Endothelial cell of umbilical vein (primary cell): ENCODE measurements around the gene FAM32A. TPM values are rescaled to one million over a fixed set of nuclear protein-coding genes. Genes with fewer than 3 reads are reported as not detected.

Experiments
- BruUV-seq: library from RNA; stranded (reverse); fragments of 400-500 nt; replicated peaks from 2 replicates; lab custom pipeline; 2021; lab: Mats Ljungman, UMichigan
- CTCF ChIA-PET: fragments of 300-600, 350-600 bp; sonication (Branson Sonifier 250); formaldehyde crosslinking; loops from one replicate; lab custom pipeline; 2021; ENCODE audit warnings: antibody characterized with exemption, inconsistent platforms; lab: Charles Lee
- POLR2A ChIA-PET: fragments of 300-600, 350-600 bp; sonication (Branson Sonifier 250); formaldehyde crosslinking; loops from one replicate; lab custom pipeline; 2021; ENCODE audit warnings: antibody characterized with exemption, inconsistent platforms; lab: Charles Lee
- DNase-seq: peaks from one replicate; pipeline ENCODE4 v3.0.0-alpha.2; 2011; ENCODE audit warnings: low read depth, low spot score
- FAIRE-seq: peaks from 2 replicates; lab custom pipeline; 2011; peaks lifted over from hg19 to GRCh38; lab: Jason Lieb, UNC
- H2AFZ ChIP-seq: 2 replicates; pipeline ENCODE4 v1.6.0; 2012; ENCODE audit warnings: low read depth, low read length, control low read depth, inconsistent platforms
- H3K27ac ChIP-seq: 2 replicates; pipeline ENCODE4 v1.5.1; 2011; ENCODE audit warnings: low read depth, mild to moderate bottlenecking, control low read depth, low read length, moderate library complexity; ENCODE audit not compliant: insufficient read depth
- H3K27me3 ChIP-seq, 2 experiments: 2 replicates each; pipeline versions ENCODE4 v1.6.0 to v1.6.1; 2011; ENCODE audit warnings: low read length in 2 of 2, mixed read lengths in 1 of 2; ENCODE audit not compliant: control insufficient read depth in 2 of 2, insufficient read depth in 2 of 2
- H3K36me3 ChIP-seq, 2 experiments: 2 replicates in 1 of 2; 3 replicates in 1 of 2; pipeline ENCODE4 v1.5.1; 2011; ENCODE audit warnings: low read length in 2 of 2, mild to moderate bottlenecking in 1 of 2, moderate library complexity in 1 of 2; ENCODE audit not compliant: control insufficient read depth in 2 of 2, insufficient read depth in 2 of 2; ENCODE audit errors: extremely low read depth in 1 of 2
- H3K4me1 ChIP-seq: 3 replicates; pipeline ENCODE4 v1.5.1; 2011; ENCODE audit warnings: mild to moderate bottlenecking, low read length; ENCODE audit not compliant: control insufficient read depth, insufficient read depth; ENCODE audit errors: extremely low read depth
- H3K4me2 ChIP-seq: 2 replicates; pipeline ENCODE4 v1.6.1; 2011; ENCODE audit warnings: low read length, control low read depth, mixed read lengths; ENCODE audit not compliant: insufficient read depth
- H3K4me3 ChIP-seq, 3 experiments: fragments of 200-600 bp in 1 of 3; sonication (generic), shearing (Covaris generic) in 1 of 3; replicated peaks in 1 of 3; 2 replicates each; pipeline ENCODE4 v1.5.1; 2011 to 2016; ENCODE audit warnings: control low read depth in 3 of 3, low read length in 3 of 3, mild to moderate bottlenecking in 2 of 3, inconsistent platforms in 1 of 3, low read depth in 1 of 3, moderate library complexity in 1 of 3; ENCODE audit not compliant: insufficient read depth in 1 of 3
- H3K79me2 ChIP-seq: 2 replicates; pipeline ENCODE4 v1.6.0; 2012; ENCODE audit warnings: low read length, inconsistent platforms; ENCODE audit not compliant: control insufficient read depth, insufficient read depth
- H3K9ac ChIP-seq: replicated peaks from 2 replicates; pipeline ENCODE3; 2011; ENCODE audit warnings: low read length, control low read depth; ENCODE audit not compliant: insufficient read depth; ENCODE audit errors: extremely low read depth
- H3K9me1 ChIP-seq: replicated peaks from 3 replicates; pipeline ENCODE4 v1.6.0; 2011; ENCODE audit warnings: mild to moderate bottlenecking, low read length; ENCODE audit not compliant: control insufficient read depth, insufficient read depth; ENCODE audit errors: extremely low read depth
- H3K9me3 ChIP-seq: replicated peaks from 2 replicates; pipeline ENCODE4 v1.5.1; 2012; ENCODE audit warnings: low read length, inconsistent platforms; ENCODE audit not compliant: control insufficient read depth, insufficient read depth
- H4K20me1 ChIP-seq: replicated peaks from 2 replicates; pipeline ENCODE3; 2011; ENCODE audit warnings: mild to moderate bottlenecking, low read length; ENCODE audit not compliant: control insufficient read depth, insufficient read depth; ENCODE audit errors: extremely low read depth
- EZH2 ChIP-seq: IDR thresholded peaks from 2 replicates; pipeline ENCODE4 v1.6.1; 2012; ENCODE audit warnings: borderline replicate concordance, low read depth, mild to moderate bottlenecking, moderate library complexity, low read length, inconsistent platforms; ENCODE audit not compliant: severe bottlenecking
- FOS ChIP-seq: IDR thresholded peaks from 2 replicates; pipeline ENCODE4 v1.6.1; 2011; ENCODE audit warnings: mild to moderate bottlenecking, low read length, moderate library complexity, borderline replicate concordance; ENCODE audit not compliant: insufficient read depth
- GATA2 ChIP-seq: IDR thresholded peaks from 2 replicates; pipeline ENCODE4 v1.7.0; 2011; ENCODE audit warnings: low read depth, mild to moderate bottlenecking, moderate library complexity, mixed read lengths, low read length; ENCODE audit not compliant: insufficient read length, insufficient read depth
- JUN ChIP-seq: IDR thresholded peaks from 2 replicates; pipeline ENCODE4 v1.6.1; 2011; ENCODE audit warnings: borderline replicate concordance, low read depth; ENCODE audit not compliant: insufficient read length, insufficient read depth
- MYC ChIP-seq: IDR thresholded peaks from one replicate; pipeline ENCODE4 v1.6.1; 2011; ENCODE audit warnings: mild to moderate bottlenecking, low read depth, low read length
- POLR2A ChIP-seq: IDR thresholded peaks from 2 replicates; pipeline ENCODE4 v1.6.1; 2012; ENCODE audit warnings: low read depth, mild to moderate bottlenecking, control low read depth, low read length
- POLR2AphosphoS5 ChIP-seq: IDR thresholded peaks from 2 replicates; pipeline ENCODE4 v1.6.1; 2012; ENCODE audit warnings: low read depth, mild to moderate bottlenecking, control low read depth, low read length, moderate library complexity; ENCODE audit not compliant: insufficient read depth
- dilution Hi-C: fragments of 300-500 bp; cut with MboI; formaldehyde crosslinking; loops from one replicate; pipeline ENCODE4 v1.15.0; 2019; ENCODE audit warnings: low sequenced_read_pairs; ENCODE audit not compliant: extremely low pct_ligation_motif_present
- intact Hi-C: fragments of 100-400 bp; cut with micrococcal nuclease; formaldehyde crosslinking; loops from one replicate; pipeline ENCODE4 v1.10.0; 2022
- polyA plus RNA-seq, 4 experiments: library from polyadenylated mRNA; depleted of rRNA in 3 of 4; stranded (reverse) in 3 of 4; unstranded in 1 of 4; fragments of >200 nt; gene quantifications; 2 replicates each; pipeline versions ENCODE4 v1.2.1 to v1.2.3, GENCODE V29; 2011 to 2012; ENCODE audit warnings: missing spikeins in 1 of 4
- total RNA-seq: library from RNA; stranded (reverse); gene quantifications from 2 replicates; pipeline ENCODE4 v1.2.3, GENCODE V29; 2021
- TF ChIP-seq, protein P1 (sequence below): IDR thresholded peaks from 2 replicates; pipeline ENCODE4 v1.6.1; 2011; ENCODE audit not compliant: insufficient read depth, insufficient read length
- TF ChIP-seq, protein P2 (sequence below), 2 donors: IDR thresholded peaks; 1 replicate in 1 of 2; 2 replicates in 1 of 2; pipeline ENCODE4 v1.5.1; 2011; ENCODE audit warnings: low read length in 2 of 2, mild to moderate bottlenecking in 2 of 2, moderate library complexity in 2 of 2, control low read depth in 1 of 2, inconsistent platforms in 1 of 2, low read depth in 1 of 2; ENCODE audit not compliant: insufficient read depth in 1 of 2; ENCODE audit errors: extremely low read depth in 1 of 2

Gene FAM32A
- total and polyA plus RNA-seq, 2 donors (not counting 3 experiments of a cell fraction or from before 2014, with no cell fraction given) = 82.8 to 130 TPM

GRCh38 chr19:16136185-16136999 lies 48.8 kb upstream of the FAM32A start:
- intact Hi-C loops = no loop called here
- Histone ChIP-seq H4K20me1 (no peaks in the 10 kb centered on the region), H3K9me1 (no peaks in the 10 kb centered on the region), H3K9me3 (no peaks in the 10 kb centered on the region), H3K27me3 (no peaks in the 10 kb centered on the region), H3K36me3 (peaks cover 7 to 16% of the 10 kb centered on the region in 2 experiments), H3K4me1 (no peaks in the 10 kb centered on the region), H3K27ac (no peak overlapping the region), H3K9ac (no peak overlapping the region), H3K4me3 (no peak overlapping the region), H3K4me2 (no peak overlapping the region), H3K79me2 (no peaks in the 10 kb centered on the region), H2AFZ (no peak overlapping the region)
- no TSS peak for BruUV-seq
- ChIA-PET POLR2A (no interaction called here), CTCF (no interaction called here)
- no peak for FAIRE-seq
- no peak for DNase-seq
- dilution Hi-C loops = no loop called here
- TF ChIP-seq POLR2AphosphoS5 (no peak), MYC (no peak), JUN (no peak), EZH2 (no peak), POLR2A (no peak), GATA2 (no peak), FOS (no peak)
- TF ChIP-seq, protein P1, sequence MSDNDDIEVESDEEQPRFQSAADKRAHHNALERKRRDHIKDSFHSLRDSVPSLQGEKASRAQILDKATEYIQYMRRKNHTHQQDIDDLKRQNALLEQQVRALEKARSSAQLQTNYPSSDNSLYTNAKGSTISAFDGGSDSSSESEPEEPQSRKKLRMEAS = no peak
- TF ChIP-seq, protein P2, sequence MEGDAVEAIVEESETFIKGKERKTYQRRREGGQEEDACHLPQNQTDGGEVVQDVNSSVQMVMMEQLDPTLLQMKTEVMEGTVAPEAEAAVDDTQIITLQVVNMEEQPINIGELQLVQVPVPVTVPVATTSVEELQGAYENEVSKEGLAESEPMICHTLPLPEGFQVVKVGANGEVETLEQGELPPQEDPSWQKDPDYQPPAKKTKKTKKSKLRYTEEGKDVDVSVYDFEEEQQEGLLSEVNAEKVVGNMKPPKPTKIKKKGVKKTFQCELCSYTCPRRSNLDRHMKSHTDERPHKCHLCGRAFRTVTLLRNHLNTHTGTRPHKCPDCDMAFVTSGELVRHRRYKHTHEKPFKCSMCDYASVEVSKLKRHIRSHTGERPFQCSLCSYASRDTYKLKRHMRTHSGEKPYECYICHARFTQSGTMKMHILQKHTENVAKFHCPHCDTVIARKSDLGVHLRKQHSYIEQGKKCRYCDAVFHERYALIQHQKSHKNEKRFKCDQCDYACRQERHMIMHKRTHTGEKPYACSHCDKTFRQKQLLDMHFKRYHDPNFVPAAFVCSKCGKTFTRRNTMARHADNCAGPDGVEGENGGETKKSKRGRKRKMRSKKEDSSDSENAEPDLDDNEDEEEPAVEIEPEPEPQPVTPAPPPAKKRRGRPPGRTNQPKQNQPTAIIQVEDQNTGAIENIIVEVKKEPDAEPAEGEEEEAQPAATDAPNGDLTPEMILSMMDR (IDR thresholded peaks at IDR 0.05; ENCODE audit: extremely low read depth in 1 of 2, insufficient read depth in 1 of 2, low read depth in 1 of 2, low read length in 2 of 2) = no peak
